HCT116 (cell line): ENCODE data around the gene ANO6. TPM values are rescaled to one million over a fixed set of nuclear protein-coding genes. Genes with fewer than 3 reads are reported as not detected.
"Not testable (repeated sequence)": the region's sequence is repeated elsewhere in the genome, so short reads cannot be mapped to it uniquely, and the experiment has no call there.

Experiments
- ATAC-seq: fragments of 200-7000 bp; cut with Tn5 transposase; 2 replicates; pipeline ENCODE4 v1.9.1; 2020; ENCODE audit warnings: mild to moderate bottlenecking, moderate library complexity
- BruUV-seq: library from RNA; stranded (reverse); fragments of 400-500 nt; replicated peaks from 2 replicates; lab custom pipeline; 2021; lab: Mats Ljungman, UMichigan
- CTCF ChIA-PET: fragments of 300-600 bp; sonication (Branson Sonifier 250); formaldehyde crosslinking; loops from one replicate; lab custom pipeline; 2021; ENCODE audit warnings: antibody characterized with exemption; lab: Charles Lee
- POLR2A ChIA-PET: fragments of 300-600, 350-600 bp; sonication (Branson Sonifier 250); formaldehyde crosslinking; loops from one replicate; lab custom pipeline; 2021; ENCODE audit warnings: antibody characterized with exemption; lab: Charles Lee
- RAD21 ChIA-PET, 2 experiments: fragments of 300-600 bp; sonication (Branson Sonifier 250); formaldehyde crosslinking; loops; one replicate each; lab custom pipeline; 2023; ENCODE audit warnings: low total read pairs in 2 of 2; ENCODE audit not compliant: uncharacterized antibody in 2 of 2, unreplicated experiment in 2 of 2, low non-redundant PET in 1 of 2; lab: Charles Lee
- DNase-seq: peaks from one replicate; pipeline ENCODE4 v3.0.0-alpha.2; 2010; ENCODE audit warnings: low read depth, low spot score
- H2AFZ ChIP-seq: fragments of 200-600 bp; shearing (Covaris generic), sonication (generic); 2 replicates; pipeline ENCODE4 v1.6.1; 2017; ENCODE audit warnings: low read depth, mixed run types, mixed read lengths, antibody characterized with exemption, low read length; ENCODE audit not compliant: poor library complexity, severe bottlenecking
- H3K27ac ChIP-seq: 2 replicates; pipeline ENCODE4 v1.5.1; 2012; ENCODE audit warnings: low read depth, low read length
- H3K27me3 ChIP-seq: fragments of 200-600 bp; sonication (generic); 2 replicates; pipeline ENCODE4 v1.6.1; 2016; ENCODE audit warnings: mixed run types, low read length, mixed read lengths; ENCODE audit not compliant: insufficient read depth
- H3K36me3 ChIP-seq, 2 experiments: fragments of 200-500 bp in 1 of 2; fragments of 200-600 bp in 1 of 2; sonication (Bioruptor generic) in 1 of 2; sonication (generic) in 1 of 2; 2 replicates each; pipeline versions ENCODE4 v1.5.1 to v1.6.1; 2014 to 2016; ENCODE audit warnings: low read length in 2 of 2, inconsistent platforms in 1 of 2, mixed read lengths in 1 of 2, mixed run types in 1 of 2; ENCODE audit not compliant: insufficient read depth in 2 of 2, control insufficient read depth in 1 of 2
- H3K4me1 ChIP-seq, 2 experiments: fragments of 200-600 bp in 1 of 2; sonication (generic) in 1 of 2; 2 replicates each; pipeline versions ENCODE4 v1.5.1 to v1.6.1; 2012 to 2017; ENCODE audit warnings: low read length in 2 of 2, inconsistent platforms in 1 of 2, mild to moderate bottlenecking in 1 of 2, mixed read lengths in 1 of 2, mixed run types in 1 of 2, moderate library complexity in 1 of 2; ENCODE audit not compliant: insufficient read depth in 2 of 2, control insufficient read depth in 1 of 2
- H3K4me2 ChIP-seq: fragments of 200-600 bp; sonication (generic); 2 replicates; pipeline ENCODE4 v1.6.1; 2017; ENCODE audit warnings: mixed run types, low read length, mixed read lengths
- H3K4me3 ChIP-seq, 2 experiments: fragments of 200-600 bp in 1 of 2; sonication (generic) in 1 of 2; replicated peaks in 1 of 2; 2 replicates each; pipeline ENCODE4 v1.5.1; 2011 to 2016; ENCODE audit warnings: low read length in 2 of 2, control low read depth in 1 of 2, low read depth in 1 of 2, mild to moderate bottlenecking in 1 of 2, mixed read lengths in 1 of 2, mixed run types in 1 of 2
- H3K79me2 ChIP-seq: fragments of 200-600 bp; sonication (generic); 2 replicates; pipeline ENCODE4 v1.6.1; 2017; ENCODE audit warnings: mild to moderate bottlenecking, mixed run types, low read length, moderate library complexity, mixed read lengths; ENCODE audit not compliant: insufficient read depth
- H3K9ac ChIP-seq: fragments of 200-600 bp; sonication (generic); 2 replicates; pipeline ENCODE4 v1.6.1; 2016; ENCODE audit warnings: low read length, mixed read lengths
- H3K9me2 ChIP-seq: fragments of 200-600 bp; sonication (generic), shearing (Covaris generic); 2 replicates; pipeline ENCODE4 v1.6.1; 2017; ENCODE audit warnings: mixed run types, mild to moderate bottlenecking, moderate library complexity; ENCODE audit not compliant: insufficient read depth
- H3K9me3 ChIP-seq, 2 experiments: fragments of 200-500 bp in 1 of 2; fragments of 200-600 bp in 1 of 2; sonication (Bioruptor generic) in 1 of 2; sonication (generic) in 1 of 2; 2 replicates each; pipeline ENCODE4 v1.6.1; 2014 to 2017; ENCODE audit warnings: low read length in 2 of 2, mixed read lengths in 2 of 2, inconsistent platforms in 1 of 2, low read depth in 1 of 2, mild to moderate bottlenecking in 1 of 2, mixed run types in 1 of 2, moderate library complexity in 1 of 2; ENCODE audit not compliant: control insufficient read depth in 1 of 2, insufficient read depth in 1 of 2
- H4K20me1 ChIP-seq: fragments of 200-600 bp; sonication (generic), shearing (Covaris generic); 2 replicates; pipeline ENCODE4 v1.6.1; 2017; ENCODE audit warnings: mixed run types, mild to moderate bottlenecking, moderate library complexity; ENCODE audit not compliant: insufficient read depth
- CEBPB ChIP-seq: IDR thresholded peaks from 2 replicates; pipeline ENCODE4 v1.6.1; 2012; ENCODE audit warnings: low read depth
- CTCF ChIP-seq, 3 experiments: fragments of 200-600 bp in 1 of 3; sonication (generic) in 1 of 3; IDR thresholded peaks in 2 of 3; conservative IDR thresholded peaks in 1 of 3; 2 replicates each; pipeline ENCODE4 v1.5.1; 2012 to 2017; ENCODE audit warnings: low read depth in 2 of 3, low read length in 2 of 3, antibody characterized with exemption in 1 of 3, borderline replicate concordance in 1 of 3, control low read depth in 1 of 3, mild to moderate bottlenecking in 1 of 3, mixed read lengths in 1 of 3, mixed run types in 1 of 3, moderate library complexity in 1 of 3; ENCODE audit not compliant: insufficient read depth in 1 of 3
- FOSL1 ChIP-seq: IDR thresholded peaks from 2 replicates; pipeline ENCODE4 v1.6.1; 2012; ENCODE audit warnings: low read depth
- JUND ChIP-seq: IDR thresholded peaks from 2 replicates; pipeline ENCODE4 v1.6.1; 2012
- MAX ChIP-seq: IDR thresholded peaks from 2 replicates; pipeline ENCODE4 v1.6.1; 2012
- POLR2A ChIP-seq: IDR thresholded peaks from 2 replicates; pipeline ENCODE4 v1.7.0; 2011; ENCODE audit warnings: borderline replicate concordance; ENCODE audit not compliant: insufficient read depth, insufficient read length; ENCODE audit errors: extremely low read depth
- POLR2AphosphoS5 ChIP-seq: IDR thresholded peaks from 2 replicates; pipeline ENCODE4 v1.6.1; 2011; ENCODE audit warnings: mild to moderate bottlenecking, low read depth, low read length, moderate library complexity
- RAD21 ChIP-seq: IDR thresholded peaks from 2 replicates; pipeline ENCODE4 v1.6.1; 2012; ENCODE audit warnings: low read depth, mild to moderate bottlenecking
- SIN3A ChIP-seq: IDR thresholded peaks from 2 replicates; pipeline ENCODE4 v1.6.1; 2012; ENCODE audit warnings: low read depth
- SP1 ChIP-seq: IDR thresholded peaks from 2 replicates; pipeline ENCODE4 v1.6.1; 2012; ENCODE audit warnings: low read depth
- TCF7L2 ChIP-seq: IDR thresholded peaks from 2 replicates; pipeline ENCODE4 v1.7.0; 2011; ENCODE audit warnings: borderline replicate concordance, inconsistent platforms; ENCODE audit not compliant: insufficient read depth, insufficient read length; ENCODE audit errors: extremely low read depth
- ZBTB33 ChIP-seq: IDR thresholded peaks from 2 replicates; pipeline ENCODE4 v1.6.1; 2011; ENCODE audit warnings: mild to moderate bottlenecking, low read length, moderate library complexity; ENCODE audit not compliant: insufficient replicate concordance; ENCODE audit errors: extremely low read depth
- ZNF274 ChIP-seq: fragments of 200-500 bp; sonication (Bioruptor generic); IDR thresholded peaks from 2 replicates; pipeline ENCODE4 v1.6.1; 2014; ENCODE audit warnings: mild to moderate bottlenecking, low read depth, low read length, inconsistent platforms
- intact Hi-C: fragments of 100-400 bp; cut with micrococcal nuclease; formaldehyde crosslinking; loops from 2 replicates; pipeline ENCODE4 v1.10.0; 2022
- total RNA-seq: library from RNA; stranded (reverse); gene quantifications from one replicate; pipeline ENCODE4 v1.2.1, GENCODE V29; 2021; ENCODE audit not compliant: unreplicated experiment
- TF ChIP-seq, protein P1 (sequence below): IDR thresholded peaks from 2 replicates; pipeline ENCODE4 v1.6.1; 2012

ANO6 gene
- total RNA-seq, 1 experiment from 2014 or later, result 36.7 TPM

GRCh38 chr12:45315462-45315861 is 99.6 kb downstream of the ANO6 start:
- DNase-seq, result no peak
- no peak overlapping the region for H3K9ac ChIP-seq
- BruUV-seq, result no TSS peak
- intact Hi-C loops, result no loop called here
- H3K36me3 ChIP-seq, result no peaks in the 10 kb centered on the region
- no peak for ATAC-seq
- no peak overlapping the region for H3K27ac ChIP-seq
- no peaks in the 10 kb centered on the region; the same call in 1 of the 2 replicates for H4K20me1 ChIP-seq
- H3K27me3 ChIP-seq, result no peaks in the 10 kb centered on the region
- H3K4me1 ChIP-seq, result peaks cover 0 to under 1% of the 10 kb centered on the region in 2 experiments; a peak in 1 of 4 replicates
- ChIA-PET CTCF (no interaction called here), POLR2A (no interaction called here), RAD21 (no interaction called here)
- no peaks in the 10 kb centered on the region for H3K79me2 ChIP-seq
- H2AFZ ChIP-seq, result no peak overlapping the region
- TF ChIP-seq POLR2A (no peak), RAD21 (no peak), MAX (no peak), SP1 (no peak), CTCF (IDR thresholded peaks at IDR 0.05 in 2 of 3, conservative IDR thresholded peaks at IDR 0.05 in 1 of 3; ENCODE audit: borderline replicate concordance in 1 of 3, insufficient read depth in 1 of 3, low read depth in 2 of 3, low read length in 2 of 3) (no peak), ZNF274 (no peak), SIN3A (no peak), CEBPB (no peak), TCF7L2 (no peak), ZBTB33 (no peak), POLR2AphosphoS5 (no peak), JUND (no peak), FOSL1 (no peak)
- TF ChIP-seq, protein P1, sequence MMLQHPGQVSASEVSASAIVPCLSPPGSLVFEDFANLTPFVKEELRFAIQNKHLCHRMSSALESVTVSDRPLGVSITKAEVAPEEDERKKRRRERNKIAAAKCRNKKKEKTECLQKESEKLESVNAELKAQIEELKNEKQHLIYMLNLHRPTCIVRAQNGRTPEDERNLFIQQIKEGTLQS, result no peak
- no peak overlapping the region for H3K4me2 ChIP-seq
- H3K9me2 ChIP-seq, result no peaks in the 10 kb centered on the region
- no peak overlapping the region for H3K4me3 ChIP-seq
- H3K9me3 ChIP-seq, result no peaks in the 10 kb centered on the region

- H2AFZ ChIP-seq, H3K79me2 ChIP-seq, H3K27ac ChIP-seq, BruUV-seq, ATAC-seq, intact Hi-C loops, CTCF ChIA-PET, H3K4me3 ChIP-seq, H3K9me3 ChIP-seq, POLR2A ChIA-PET, H3K9me2 ChIP-seq, H3K36me3 ChIP-seq, H4K20me1 ChIP-seq, RAD21 ChIA-PET, DNase-seq, H3K9ac ChIP-seq, H3K4me1 ChIP-seq, H3K4me2 ChIP-seq, H3K27me3 ChIP-seq: not testable (repeated sequence)
Measured at GRCh38 chr12:45317261-45317660, 101.4 kb downstream of the ANO6 start.
